GM23338 (cell line): ENCODE results near the gene ZBTB7A. TPM values are rescaled to one million over a fixed set of nuclear protein-coding genes. Genes with fewer than 3 reads are reported as not detected.
A peak's percentile ranks its signal among the peaks of the same experiment; 100 is the strongest.

Source experiments
- ATAC-seq: fragments of 200-7000 bp; cut with Tn5 transposase; 3 replicates; pipeline ENCODE4 v1.9.1; 2020
- DNase-seq: peaks from one replicate; pipeline ENCODE4 v3.0.0-alpha.2; 2015; ENCODE audit warnings: low spot score
- H2AFZ ChIP-seq: fragments of 200-600 bp; sonication (generic); 2 replicates; pipeline ENCODE4 v1.8.0; 2016; ENCODE audit warnings: antibody characterized with exemption, mild to moderate bottlenecking, moderate library complexity
- H3F3A ChIP-seq: fragments of 200-600 bp; sonication (generic); replicated peaks from 2 replicates; pipeline ENCODE4 v1.8.0; 2017; ENCODE audit warnings: antibody characterized with exemption, mixed run types, low read depth
- H3K27ac ChIP-seq: fragments of 200-600 bp; sonication (generic); 2 replicates; pipeline ENCODE4 v1.6.1; 2016; ENCODE audit warnings: low read depth
- H3K27me3 ChIP-seq: fragments of 200-600 bp; sonication (generic); 2 replicates; pipeline ENCODE4 v1.8.0; 2016; ENCODE audit warnings: mild to moderate bottlenecking, mixed run types, moderate library complexity; ENCODE audit not compliant: insufficient read depth
- H3K36me3 ChIP-seq: fragments of 200-600 bp; sonication (generic); 2 replicates; pipeline ENCODE4 v1.8.0; 2016; ENCODE audit warnings: mild to moderate bottlenecking; ENCODE audit not compliant: insufficient read depth
- H3K4me1 ChIP-seq: fragments of 200-600 bp; sonication (generic); 2 replicates; pipeline ENCODE4 v1.8.0; 2016; ENCODE audit warnings: mild to moderate bottlenecking, moderate library complexity; ENCODE audit not compliant: insufficient read depth
- H3K4me2 ChIP-seq: fragments of 200-600 bp; sonication (generic); 2 replicates; pipeline ENCODE4 v1.7.1; 2017; ENCODE audit warnings: mixed run types
- H3K4me3 ChIP-seq: fragments of 200-600 bp; sonication (generic); 2 replicates; pipeline ENCODE4 v1.6.1; 2016; ENCODE audit warnings: mixed run types
- H3K79me2 ChIP-seq: fragments of 200-600 bp; sonication (generic); replicated peaks from 2 replicates; pipeline ENCODE4 v1.8.0; 2017; ENCODE audit warnings: mild to moderate bottlenecking; ENCODE audit not compliant: insufficient read depth
- H3K9me2 ChIP-seq: fragments of 200-600 bp; sonication (generic); 2 replicates; pipeline ENCODE4 v1.8.0; 2017; ENCODE audit not compliant: insufficient read depth
- H4K20me1 ChIP-seq: fragments of 200-600 bp; sonication (generic); replicated peaks from 2 replicates; pipeline ENCODE4 v1.8.0; 2017; ENCODE audit warnings: mild to moderate bottlenecking; ENCODE audit not compliant: insufficient read depth
- H3K27ac Mint-ChIP-seq: 2 replicates; pipeline ENCODE4 v1.8.0; 2020; ENCODE audit warnings: inconsistent platforms, mild to moderate bottlenecking, moderate library complexity, mixed read lengths
- H3K27me3 Mint-ChIP-seq: 3 replicates; pipeline ENCODE4 v1.8.0; 2022; ENCODE audit warnings: low read depth, mild to moderate bottlenecking, moderate library complexity, mixed read lengths, inconsistent platforms; ENCODE audit not compliant: insufficient read depth, poor library complexity
- H3K36me3 Mint-ChIP-seq: 3 replicates; pipeline ENCODE4 v1.8.0; 2021; ENCODE audit warnings: low read depth, mild to moderate bottlenecking, inconsistent platforms, moderate library complexity, mixed read lengths
- H3K4me1 Mint-ChIP-seq: 3 replicates; pipeline ENCODE4 v1.8.0; 2020; ENCODE audit warnings: mild to moderate bottlenecking, inconsistent platforms, mixed read lengths
- H3K4me3 Mint-ChIP-seq: 3 replicates; pipeline ENCODE4 v1.8.0; 2021; ENCODE audit warnings: moderate library complexity, mild to moderate bottlenecking, inconsistent platforms, mixed read lengths
- H3K9me3 Mint-ChIP-seq: 3 replicates; pipeline ENCODE4 v1.8.0; 2020; ENCODE audit warnings: moderate library complexity, mild to moderate bottlenecking, inconsistent platforms, mixed read lengths
- CREB1 ChIP-seq: fragments of 250-450 bp; sonication (Bioruptor Pico); IDR thresholded peaks from 2 replicates; pipeline ENCODE4 v1.5.0; 2020; ENCODE audit warnings: low read depth, mild to moderate bottlenecking, moderate library complexity
- CTCF ChIP-seq, 2 experiments: fragments of 200-600 bp in 1 of 2; sonication (generic) in 1 of 2; conservative IDR thresholded peaks; 2 replicates each; pipeline versions ENCODE4 v1.5.1 to v1.6.1; 2016 to 2017; ENCODE audit warnings: antibody characterized with exemption in 2 of 2, low read depth in 2 of 2, mild to moderate bottlenecking in 2 of 2, moderate library complexity in 1 of 2
- ETS1 ChIP-seq: IDR thresholded peaks from 2 replicates; pipeline ENCODE4 v1.6.1; 2016; ENCODE audit warnings: antibody characterized with exemption
- EZH2 ChIP-seq: fragments of 200-600 bp; sonication (generic); IDR thresholded peaks from one replicate; pipeline ENCODE4 v1.8.0; 2017; ENCODE audit warnings: antibody characterized with exemption, mild to moderate bottlenecking, low read depth; ENCODE audit not compliant: unreplicated experiment
- EZH2phosphoT487 ChIP-seq: fragments of 200-600 bp; sonication (generic); IDR thresholded peaks from one replicate; pipeline ENCODE4 v1.8.1; 2018; ENCODE audit warnings: antibody characterized with exemption; ENCODE audit not compliant: unreplicated experiment
- JUNB ChIP-seq: IDR thresholded peaks from one replicate; pipeline ENCODE4 v1.6.1; 2016; ENCODE audit warnings: antibody characterized with exemption; ENCODE audit not compliant: unreplicated experiment
- NANOG ChIP-seq: IDR thresholded peaks from 2 replicates; pipeline ENCODE4 v1.6.1; 2016; ENCODE audit warnings: antibody characterized with exemption, borderline replicate concordance
- POLR2AphosphoS5 ChIP-seq: IDR thresholded peaks from 2 replicates; pipeline ENCODE4 v1.6.1; 2016; ENCODE audit warnings: antibody characterized with exemption, low read depth
- REST ChIP-seq: IDR thresholded peaks from one replicate; pipeline ENCODE4 v1.6.1; 2018; ENCODE audit warnings: antibody characterized with exemption; ENCODE audit not compliant: unreplicated experiment
- STAT1 ChIP-seq: IDR thresholded peaks from one replicate; pipeline ENCODE4 v1.6.1; 2016; ENCODE audit warnings: antibody characterized with exemption; ENCODE audit not compliant: unreplicated experiment
- ZNF114 ChIP-seq: fragments of 250-450 bp; sonication (Bioruptor Pico); IDR thresholded peaks from 2 replicates; pipeline ENCODE4 v1.5.0; 2020; ENCODE audit warnings: mild to moderate bottlenecking, moderate library complexity
- ZNF331 ChIP-seq: fragments of 250-450 bp; sonication (Bioruptor Pico); IDR thresholded peaks from 2 replicates; pipeline ENCODE4 v1.5.0; 2020; ENCODE audit warnings: low read depth, mild to moderate bottlenecking, moderate library complexity
- ZNF462 ChIP-seq: fragments of 250-450 bp; sonication (Bioruptor Pico); IDR thresholded peaks from 2 replicates; pipeline ENCODE4 v1.5.0; 2020; ENCODE audit warnings: mild to moderate bottlenecking, moderate library complexity
- polyA plus RNA-seq: library from polyadenylated mRNA; unstranded; fragments of >200 nt; fragmentation: Nextera tagmentation; extraction: Ambion mirVana; gene quantifications from 2 replicates; pipeline ENCODE4 v1.2.1, GENCODE V29; 2016
- total RNA-seq: library from RNA; depleted of rRNA; stranded (reverse); fragments of >200 nt; shearing (Covaris generic); gene quantifications from 2 replicates; pipeline ENCODE4 v1.2.3, GENCODE V29; 2014

ZBTB7A gene
- total and polyA plus RNA-seq, 2 experiments from 2014 or later = 9.5 to 35.0 TPM

- Histone ChIP-seq H3K36me3 (no peaks in the 10 kb centered on the region), H4K20me1 (peaks cover 40% of the 10 kb centered on the region), H3K4me2 (peak overlapping the region; percentile 55; the same call in 1 of the 2 replicates), H3F3A (0 out of 2 replicates have a peak, but pooled peaks cover 10% of the 10 kb centered on the region), H3K9me2 (no peaks in the 10 kb centered on the region), H3K27me3 (peaks cover under 1% of the 10 kb centered on the region; the same call in 1 of the 2 replicates), H3K4me1 (peaks cover 19% of the 10 kb centered on the region), H3K27ac (0 out of 2 replicates have a peak overlapping the region, but pooled peaks have one; percentile 45), H3K4me3 (no peak overlapping the region), H3K79me2 (peaks cover 82% of the 10 kb centered on the region), H2AFZ (no peak overlapping the region)
- no peak for ATAC-seq
- TF ChIP-seq REST = no peak
- no peak for TF ChIP-seq CREB1
- no peak for TF ChIP-seq ZNF114 (CRISPR knock-in tag)
- TF ChIP-seq NANOG = no peak
- no peak for TF ChIP-seq JUNB
- TF ChIP-seq POLR2AphosphoS5 = no peak
- no peak for TF ChIP-seq ZNF462 (CRISPR knock-in tag)
- no peak for TF ChIP-seq ETS1
- TF ChIP-seq EZH2phosphoT487 = no peak
- no peak for TF ChIP-seq ZNF331 (CRISPR knock-in tag)
- no peak for TF ChIP-seq STAT1
- TF ChIP-seq EZH2 = no peak
- no peak for TF ChIP-seq CTCF (conservative IDR thresholded peaks at IDR 0.05; ENCODE audit: low read depth in 2 of 2)
- peak; percentile 62 for DNase-seq
- Mint-ChIP-seq H3K9me3 (no peaks in the 10 kb centered on the region), H3K36me3 (peaks cover 5% of the 10 kb centered on the region; the same call in 1 of the 3 replicates), H3K27ac (no peak overlapping the region), H3K4me3 (no peak overlapping the region), H3K27me3 (peaks cover 13% of the 10 kb centered on the region), H3K4me1 (peaks cover 6% of the 10 kb centered on the region)
Observed at GRCh38 chr19:4061683-4062418, 4.8 kb downstream of the ZBTB7A start.
